ENCODE data around the gene MPG. TPM values are rescaled to one million over a fixed set of nuclear protein-coding genes. Genes with fewer than 3 reads are reported as not detected.

The MPG gene
- total and polyA plus RNA-seq, 2 experiments from 2014 or later = 38.0 to 91.1 TPM

- H3K4me2 ChIP-seq = no peak overlapping the region
- H3K9me3 Mint-ChIP-seq = no peaks in the 10 kb centered on the region
- H3K27ac Mint-ChIP-seq = no peak overlapping the region
- H3K36me3 ChIP-seq (ENCODE audit: insufficient read depth) = no peaks in the 10 kb centered on the region
- peaks cover 6% of the 10 kb centered on the region; the same call in 2 of the 3 replicates for H3K4me1 Mint-ChIP-seq
- no peaks in the 10 kb centered on the region for H3K9me2 ChIP-seq (ENCODE audit: insufficient read depth)
- no peak overlapping the region for H3K4me3 Mint-ChIP-seq
- DNase-seq (ENCODE audit: low spot score) = no peak
- H3K27ac ChIP-seq (ENCODE audit: low read depth) = no peak overlapping the region
- H3K36me3 Mint-ChIP-seq (ENCODE audit: low read depth) = peaks cover 14% of the 10 kb centered on the region; the same call in 2 of the 3 replicates
- TF ChIP-seq STAT1 (IDR thresholded peaks at IDR 0.05; ENCODE audit: unreplicated experiment) (no peak), NANOG (IDR thresholded peaks at IDR 0.05; ENCODE audit: borderline replicate concordance) (no peak), POLR2AphosphoS5 (IDR thresholded peaks at IDR 0.05; ENCODE audit: low read depth) (no peak)
- peaks cover 4% of the 10 kb centered on the region for H3K27me3 Mint-ChIP-seq (ENCODE audit: insufficient read depth, low read depth, poor library complexity)
- no peaks in the 10 kb centered on the region for H3K27me3 ChIP-seq (ENCODE audit: insufficient read depth)
- H3K79me2 ChIP-seq (replicated peaks; ENCODE audit: insufficient read depth) = no peaks in the 10 kb centered on the region
- no peak for ATAC-seq
- H3K4me3 ChIP-seq = no peak overlapping the region
- no peak overlapping the region for H2AFZ ChIP-seq
- no peaks in the 10 kb centered on the region; the same call in 1 of the 2 replicates for H3K4me1 ChIP-seq (ENCODE audit: insufficient read depth)
- H3F3A ChIP-seq (replicated peaks; ENCODE audit: low read depth) = 0 out of 2 replicates have a peak, but pooled peaks cover 7% of the 10 kb centered on the region
- H4K20me1 ChIP-seq (replicated peaks; ENCODE audit: insufficient read depth) = peaks cover 10% of the 10 kb centered on the region
Measured at GRCh38 chr16:120756-121155, 42.7 kb downstream of the MPG start.

- DNase-seq (ENCODE audit: low spot score) (no peak), ATAC-seq (no peak)
- Histone ChIP-seq H3K9me2 (ENCODE audit: insufficient read depth) (no peaks in the 10 kb centered on the region), H3F3A (replicated peaks; ENCODE audit: low read depth) (0 out of 2 replicates have a peak, but pooled peaks cover 7% of the 10 kb centered on the region), H3K4me1 (ENCODE audit: insufficient read depth) (no peaks in the 10 kb centered on the region; the same call in 1 of the 2 replicates), H3K4me3 (no peak overlapping the region), H2AFZ (no peak overlapping the region), H3K27ac (ENCODE audit: low read depth) (no peak overlapping the region), H3K27me3 (ENCODE audit: insufficient read depth) (no peaks in the 10 kb centered on the region), H3K36me3 (ENCODE audit: insufficient read depth) (no peaks in the 10 kb centered on the region), H3K79me2 (replicated peaks; ENCODE audit: insufficient read depth) (no peaks in the 10 kb centered on the region), H4K20me1 (replicated peaks; ENCODE audit: insufficient read depth) (peaks cover 12% of the 10 kb centered on the region), H3K4me2 (no peak overlapping the region)
- no peak overlapping the region for H3K4me3 Mint-ChIP-seq
- peaks cover 4% of the 10 kb centered on the region for H3K27me3 Mint-ChIP-seq (ENCODE audit: insufficient read depth, low read depth, poor library complexity)
- H3K36me3 Mint-ChIP-seq (ENCODE audit: low read depth) = no peaks in the 10 kb centered on the region
- H3K27ac Mint-ChIP-seq = no peak overlapping the region
- no peaks in the 10 kb centered on the region for H3K9me3 Mint-ChIP-seq
- H3K4me1 Mint-ChIP-seq = peaks cover 6% of the 10 kb centered on the region; the same call in 1 of the 3 replicates
- TF ChIP-seq ETS1 (IDR thresholded peaks at IDR 0.05) (no peak), EZH2phosphoT487 (IDR thresholded peaks at IDR 0.05; ENCODE audit: unreplicated experiment) (no peak), ZNF114 (CRISPR knock-in tag; IDR thresholded peaks at IDR 0.05) (no peak), CREB1 (CRISPR knock-in tag; IDR thresholded peaks at IDR 0.05; ENCODE audit: low read depth) (no peak), ZNF331 (CRISPR knock-in tag; IDR thresholded peaks at IDR 0.05; ENCODE audit: low read depth) (no peak), POLR2AphosphoS5 (IDR thresholded peaks at IDR 0.05; ENCODE audit: low read depth) (no peak), JUNB (IDR thresholded peaks at IDR 0.05; ENCODE audit: unreplicated experiment) (no peak), ZNF462 (CRISPR knock-in tag; IDR thresholded peaks at IDR 0.05) (no peak), EZH2 (IDR thresholded peaks at IDR 0.05; ENCODE audit: low read depth, unreplicated experiment) (no peak)
- TF ChIP-seq, protein P1, sequence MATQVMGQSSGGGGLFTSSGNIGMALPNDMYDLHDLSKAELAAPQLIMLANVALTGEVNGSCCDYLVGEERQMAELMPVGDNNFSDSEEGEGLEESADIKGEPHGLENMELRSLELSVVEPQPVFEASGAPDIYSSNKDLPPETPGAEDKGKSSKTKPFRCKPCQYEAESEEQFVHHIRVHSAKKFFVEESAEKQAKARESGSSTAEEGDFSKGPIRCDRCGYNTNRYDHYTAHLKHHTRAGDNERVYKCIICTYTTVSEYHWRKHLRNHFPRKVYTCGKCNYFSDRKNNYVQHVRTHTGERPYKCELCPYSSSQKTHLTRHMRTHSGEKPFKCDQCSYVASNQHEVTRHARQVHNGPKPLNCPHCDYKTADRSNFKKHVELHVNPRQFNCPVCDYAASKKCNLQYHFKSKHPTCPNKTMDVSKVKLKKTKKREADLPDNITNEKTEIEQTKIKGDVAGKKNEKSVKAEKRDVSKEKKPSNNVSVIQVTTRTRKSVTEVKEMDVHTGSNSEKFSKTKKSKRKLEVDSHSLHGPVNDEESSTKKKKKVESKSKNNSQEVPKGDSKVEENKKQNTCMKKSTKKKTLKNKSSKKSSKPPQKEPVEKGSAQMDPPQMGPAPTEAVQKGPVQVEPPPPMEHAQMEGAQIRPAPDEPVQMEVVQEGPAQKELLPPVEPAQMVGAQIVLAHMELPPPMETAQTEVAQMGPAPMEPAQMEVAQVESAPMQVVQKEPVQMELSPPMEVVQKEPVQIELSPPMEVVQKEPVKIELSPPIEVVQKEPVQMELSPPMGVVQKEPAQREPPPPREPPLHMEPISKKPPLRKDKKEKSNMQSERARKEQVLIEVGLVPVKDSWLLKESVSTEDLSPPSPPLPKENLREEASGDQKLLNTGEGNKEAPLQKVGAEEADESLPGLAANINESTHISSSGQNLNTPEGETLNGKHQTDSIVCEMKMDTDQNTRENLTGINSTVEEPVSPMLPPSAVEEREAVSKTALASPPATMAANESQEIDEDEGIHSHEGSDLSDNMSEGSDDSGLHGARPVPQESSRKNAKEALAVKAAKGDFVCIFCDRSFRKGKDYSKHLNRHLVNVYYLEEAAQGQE (IDR thresholded peaks at IDR 0.05; ENCODE audit: unreplicated experiment) = no peak
Measured at GRCh38 chr16:122361-122760, 44.3 kb downstream of the MPG start.

Data from GM23338 (cell line).